A549 (cell line): ENCODE measurements around the gene CDC73. TPM values are rescaled to one million over a fixed set of nuclear protein-coding genes. Genes with fewer than 3 reads are reported as not detected.
A peak's percentile ranks its signal among the peaks of the same experiment; 100 is the strongest.
"Not testable (repeated sequence)": the region's sequence is repeated elsewhere in the genome, so short reads cannot be mapped to it uniquely, and the experiment has no call there.

Experiments used
- ATAC-seq, 2 experiments: fragments of 200-7000 bp in 1 of 2; fragments of >200 bp in 1 of 2; cut with Nextera tagmentation in 1 of 2; cut with Tn5 transposase in 1 of 2; 3 replicates each; pipeline versions ENCODE4 v1.8.0 to v1.9.1; 2018 to 2020; ENCODE audit warnings: mild to moderate bottlenecking in 1 of 2, moderate library complexity in 1 of 2
- CTCF ChIA-PET: fragments of 300-600 bp; sonication (Branson Sonifier 250); formaldehyde crosslinking; extraction: SDS; loops from one replicate; lab custom pipeline; 2021; ENCODE audit warnings: antibody characterized with exemption, inconsistent platforms; lab: Yijun Ruan, JAX
- POLR2A ChIA-PET: fragments of 350-600 bp; formaldehyde crosslinking; extraction: SDS; loops from one replicate; lab custom pipeline; 2021; ENCODE audit warnings: antibody characterized with exemption, inconsistent platforms; lab: Yijun Ruan, JAX
- DNase-seq, 2 experiments: peaks; one replicate each; pipeline versions ENCODE4 v3.0.0 to v3.0.0-alpha.2; 2011 to 2016; ENCODE audit warnings: low read depth in 1 of 2, low spot score in 1 of 2
- FAIRE-seq: peaks from 2 replicates; lab custom pipeline; 2011; peaks lifted over from hg19 to GRCh38; lab: Jason Lieb, UNC
- H3K27ac ChIP-seq, 2 experiments: fragments of >200 bp; sonication (Bioruptor Twin); formaldehyde crosslinking; 3 replicates each; pipeline ENCODE4 v1.5.1; 2016 to 2017
- H3K4me1 ChIP-seq: fragments of >200 bp; sonication (Bioruptor Twin); formaldehyde crosslinking; 3 replicates; pipeline ENCODE4 v1.6.1; 2016
- H3K4me2 ChIP-seq: fragments of >200 bp; sonication (Bioruptor Twin); formaldehyde crosslinking; 3 replicates; pipeline ENCODE4 v1.6.1; 2016
- H3K4me3 ChIP-seq: fragments of >200 bp; sonication (Bioruptor Twin); formaldehyde crosslinking; 3 replicates; pipeline ENCODE4 v1.5.1; 2016
- H3K9me3 ChIP-seq: fragments of >200 bp; sonication (Bioruptor Twin); formaldehyde crosslinking; 3 replicates; pipeline ENCODE4 v1.6.1; 2016
- BHLHE40 ChIP-seq: IDR thresholded peaks from 2 replicates; pipeline ENCODE4 v1.6.1; 2012; ENCODE audit warnings: low read depth, low read length, inconsistent platforms
- CEBPB ChIP-seq, 2 experiments: fragments of >200 bp in 1 of 2; sonication (Bioruptor Twin) in 1 of 2; formaldehyde crosslinking in 1 of 2; IDR thresholded peaks; 2 replicates each; pipeline ENCODE4 v1.6.1; 2012 to 2016
- CHD4 ChIP-seq: fragments of 200-600 bp; sonication (generic); IDR thresholded peaks from 2 replicates; pipeline ENCODE4 v1.6.1; 2016; ENCODE audit warnings: antibody characterized with exemption, mild to moderate bottlenecking, borderline replicate concordance
- EHMT2 ChIP-seq: fragments of 200-600 bp; sonication (generic); IDR thresholded peaks from 2 replicates; pipeline ENCODE4 v1.6.1; 2016; ENCODE audit warnings: antibody characterized with exemption, low read depth, mild to moderate bottlenecking, moderate library complexity
- EP300 ChIP-seq, 2 experiments: fragments of >200 bp; sonication (Bioruptor Twin); formaldehyde crosslinking; IDR thresholded peaks; 2 replicates in 1 of 2; 3 replicates in 1 of 2; pipeline ENCODE4 v1.6.1; 2016 to 2017
- FOSL2 ChIP-seq, 2 experiments: fragments of 450-650 bp in 1 of 2; fragments of >200 bp in 1 of 2; sonication (Bioruptor Twin) in 1 of 2; formaldehyde crosslinking; IDR thresholded peaks; 2 replicates each; pipeline versions ENCODE4 v1.5.0 to v1.6.1; 2016 to 2020; ENCODE audit warnings: mild to moderate bottlenecking in 1 of 2, moderate library complexity in 1 of 2
- GATA3 ChIP-seq: IDR thresholded peaks from 2 replicates; pipeline ENCODE4 v1.6.1; 2012; ENCODE audit warnings: borderline replicate concordance
- HEYL ChIP-seq: fragments of 250-450 bp; sonication (Bioruptor Pico); IDR thresholded peaks from 2 replicates; pipeline ENCODE4 v1.8.0; 2021; ENCODE audit warnings: mild to moderate bottlenecking, moderate library complexity
- HOXA7 ChIP-seq: fragments of 250-450 bp; sonication (Bioruptor Pico); IDR thresholded peaks from 2 replicates; pipeline ENCODE4 v1.5.0; 2020; ENCODE audit warnings: mild to moderate bottlenecking, moderate library complexity
- HOXB5 ChIP-seq: fragments of 250-450 bp; sonication (Bioruptor Pico); IDR thresholded peaks from 2 replicates; pipeline ENCODE4 v1.5.0; 2020; ENCODE audit warnings: mild to moderate bottlenecking, moderate library complexity
- JUN ChIP-seq, 2 experiments: fragments of >200 bp; sonication (Bioruptor Twin); formaldehyde crosslinking; IDR thresholded peaks; 2 replicates in 1 of 2; 3 replicates in 1 of 2; pipeline ENCODE4 v1.6.1; 2016 to 2017
- JUNB ChIP-seq: fragments of >200 bp; sonication (Bioruptor Twin); formaldehyde crosslinking; IDR thresholded peaks from 2 replicates; pipeline ENCODE4 v1.6.1; 2016
- KDM5A ChIP-seq: fragments of 200-600 bp; sonication (generic); IDR thresholded peaks from 2 replicates; pipeline ENCODE4 v1.6.1; 2016; ENCODE audit warnings: antibody characterized with exemption, mild to moderate bottlenecking
- MAFK ChIP-seq: fragments of 450-650 bp; IDR thresholded peaks from 2 replicates; pipeline ENCODE4 v1.6.1; 2014; ENCODE audit not compliant: partially characterized antibody
- MAX ChIP-seq: IDR thresholded peaks from 2 replicates; pipeline ENCODE4 v1.6.1; 2012
- MYC ChIP-seq: IDR thresholded peaks from 2 replicates; pipeline ENCODE4 v1.6.1; 2012; ENCODE audit warnings: mild to moderate bottlenecking, inconsistent platforms, low read length, improper control_type of control experiment, borderline replicate concordance
- NFE2L2 ChIP-seq: fragments of 150-350 bp; conservative IDR thresholded peaks from 2 replicates; pipeline ENCODE4 v1.6.1; 2014; ENCODE audit warnings: low read length
- POLR2A ChIP-seq: IDR thresholded peaks from 2 replicates; pipeline ENCODE4 v1.6.1; 2012; ENCODE audit warnings: mild to moderate bottlenecking, low read length
- RAD21 ChIP-seq, 2 experiments: fragments of >200 bp in 1 of 2; sonication (Bioruptor Twin) in 1 of 2; formaldehyde crosslinking in 1 of 2; IDR thresholded peaks in 1 of 2; conservative IDR thresholded peaks in 1 of 2; 2 replicates in 1 of 2; 3 replicates in 1 of 2; pipeline ENCODE4 v1.6.1; 2012 to 2018; ENCODE audit warnings: inconsistent platforms in 1 of 2
- RARB ChIP-seq: fragments of 250-450 bp; sonication (Bioruptor Pico); IDR thresholded peaks from 2 replicates; pipeline ENCODE4 v1.8.0; 2021; ENCODE audit warnings: mild to moderate bottlenecking, moderate library complexity
- RCOR1 ChIP-seq: fragments of 150-350 bp; IDR thresholded peaks from 2 replicates; pipeline ENCODE4 v1.6.1; 2014; ENCODE audit warnings: antibody characterized with exemption, low read length, low read depth
- SMC3 ChIP-seq: fragments of >200 bp; sonication (Bioruptor Twin); formaldehyde crosslinking; IDR thresholded peaks from 3 replicates; pipeline ENCODE4 v1.6.1; 2018; ENCODE audit warnings: inconsistent platforms
- SREBF2 ChIP-seq: fragments of 450-650 bp; IDR thresholded peaks from 2 replicates; pipeline ENCODE4 v1.6.1; 2014; ENCODE audit warnings: mild to moderate bottlenecking, moderate library complexity
- TFCP2L1 ChIP-seq: fragments of 250-450 bp; sonication (Bioruptor Pico); IDR thresholded peaks from 2 replicates; pipeline ENCODE4 v1.5.0; 2021; ENCODE audit warnings: mild to moderate bottlenecking
- TP53 ChIP-seq: fragments of 250-450 bp; sonication (Bioruptor Pico); IDR thresholded peaks from 2 replicates; pipeline ENCODE4 v1.5.0; 2021; ENCODE audit warnings: mild to moderate bottlenecking, moderate library complexity
- ZC3H11A ChIP-seq: fragments of 450-650 bp; IDR thresholded peaks from 2 replicates; pipeline ENCODE4 v1.6.1; 2014; ENCODE audit warnings: antibody characterized with exemption, mild to moderate bottlenecking
- ZFP36 ChIP-seq: fragments of 450-650 bp; IDR thresholded peaks from 2 replicates; pipeline ENCODE4 v1.6.1; 2014; ENCODE audit warnings: borderline replicate concordance; ENCODE audit not compliant: partially characterized antibody
- WGBS: methylation state at CpG from one replicate; pipeline ENCODE4 v1.1.6; 2017; ENCODE audit errors: missing lambda C conversion rate; 5-methylcytosine and 5-hydroxymethylcytosine counted together
- polyA plus RNA-seq, 4 experiments: library from polyadenylated mRNA; depleted of rRNA in 3 of 4; stranded (reverse); fragments of >200 nt; fragmentation: RNase III in 1 of 4; extraction: RNeasy Plus Mini Kit Qiagen cat#74134 plus additional on column Dnase treatment in 1 of 4; gene quantifications; 2 replicates in 3 of 4; 3 replicates in 1 of 4; pipeline ENCODE4 v1.2.3, GENCODE V29; 2011 to 2017
- TF ChIP-seq, protein P1 (sequence below): fragments of 250-450 bp; sonication (Bioruptor Pico); IDR thresholded peaks from 2 replicates; pipeline ENCODE4 v1.5.0; 2021; ENCODE audit warnings: mild to moderate bottlenecking, moderate library complexity, borderline replicate concordance
- TF ChIP-seq, protein P2 (sequence below): IDR thresholded peaks from 2 replicates; pipeline ENCODE4 v1.6.1; 2012
- TF ChIP-seq, protein P3 (sequence below): fragments of >200 bp; sonication (Bioruptor Twin); formaldehyde crosslinking; IDR thresholded peaks from 3 replicates; pipeline ENCODE4 v1.6.1; 2016

Gene CDC73
- polyA plus RNA-seq, 2 of the 4 experiments (the other 2 are of a cell fraction): 42.2 to 77.9 TPM

GRCh38 chr1:193115629-193116227, 6.1 kb upstream of the CDC73 start:
- peak overlapping the region; percentile 82 for H3K4me2 ChIP-seq
- CTCF ChIA-PET: interaction anchor here (1.0 kb wide), 1 partner anchor 10 kb away, joined by 3 read pairs; the partner anchor contains the start of gene GLRX2
- TF ChIP-seq HEYL (CRISPR knock-in tag): no peak
- TF ChIP-seq, protein P1, sequence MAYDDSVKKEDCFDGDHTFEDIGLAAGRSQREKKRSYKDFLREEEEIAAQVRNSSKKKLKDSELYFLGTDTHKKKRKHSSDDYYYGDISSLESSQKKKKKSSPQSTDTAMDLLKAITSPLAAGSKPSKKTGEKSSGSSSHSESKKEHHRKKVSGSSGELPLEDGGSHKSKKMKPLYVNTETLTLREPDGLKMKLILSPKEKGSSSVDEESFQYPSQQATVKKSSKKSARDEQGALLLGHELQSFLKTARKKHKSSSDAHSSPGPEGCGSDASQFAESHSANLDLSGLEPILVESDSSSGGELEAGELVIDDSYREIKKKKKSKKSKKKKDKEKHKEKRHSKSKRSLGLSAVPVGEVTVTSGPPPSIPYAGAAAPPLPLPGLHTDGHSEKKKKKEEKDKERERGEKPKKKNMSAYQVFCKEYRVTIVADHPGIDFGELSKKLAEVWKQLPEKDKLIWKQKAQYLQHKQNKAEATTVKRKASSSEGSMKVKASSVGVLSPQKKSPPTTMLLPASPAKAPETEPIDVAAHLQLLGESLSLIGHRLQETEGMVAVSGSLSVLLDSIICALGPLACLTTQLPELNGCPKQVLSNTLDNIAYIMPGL (CRISPR knock-in tag): no peak
- TF ChIP-seq POLR2A: no peak
- no peak for TF ChIP-seq ZC3H11A
- TF ChIP-seq MAX: peak; percentile 53; the same call in 1 of the 2 replicates
- TF ChIP-seq JUN (IDR thresholded peaks at IDR 0.05): peak; percentile 30 to 71; a peak in 3 of 5 replicates
- TF ChIP-seq BHLHE40: no peak
- TF ChIP-seq EHMT2: no peak
- TF ChIP-seq CEBPB (IDR thresholded peaks at IDR 0.05): peak in 1 of 2 experiments; percentile 22; a peak in 1 of 4 replicates
- TF ChIP-seq KDM5A: no peak
- no peak for TF ChIP-seq NFE2L2
- peak in 1 of 2 experiments; percentile 38; a peak in 1 of 5 replicates for TF ChIP-seq EP300 (IDR thresholded peaks at IDR 0.05)
- no peak for TF ChIP-seq HOXA7 (CRISPR knock-in tag)
- peak; percentile 57; the same call in 1 of the 2 replicates for TF ChIP-seq GATA3
- TF ChIP-seq SREBF2: no peak
- no peak for TF ChIP-seq HOXB5 (CRISPR knock-in tag)
- no peak for TF ChIP-seq CHD4
- TF ChIP-seq RARB (CRISPR knock-in tag): no peak
- no peak for TF ChIP-seq RCOR1
- TF ChIP-seq, protein P2, sequence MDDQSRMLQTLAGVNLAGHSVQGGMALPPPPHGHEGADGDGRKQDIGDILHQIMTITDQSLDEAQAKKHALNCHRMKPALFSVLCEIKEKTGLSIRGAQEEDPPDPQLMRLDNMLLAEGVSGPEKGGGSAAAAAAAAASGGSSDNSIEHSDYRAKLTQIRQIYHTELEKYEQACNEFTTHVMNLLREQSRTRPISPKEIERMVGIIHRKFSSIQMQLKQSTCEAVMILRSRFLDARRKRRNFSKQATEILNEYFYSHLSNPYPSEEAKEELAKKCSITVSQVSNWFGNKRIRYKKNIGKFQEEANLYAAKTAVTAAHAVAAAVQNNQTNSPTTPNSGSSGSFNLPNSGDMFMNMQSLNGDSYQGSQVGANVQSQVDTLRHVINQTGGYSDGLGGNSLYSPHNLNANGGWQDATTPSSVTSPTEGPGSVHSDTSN: no peak
- TF ChIP-seq MAFK: peak; percentile 18
- peak; percentile 96 for TF ChIP-seq FOSL2 (IDR thresholded peaks at IDR 0.05)
- peak; percentile 97 for TF ChIP-seq FOSL2 (CRISPR knock-in tag; IDR thresholded peaks at IDR 0.05)
- no peak for TF ChIP-seq ZFP36
- no peak for TF ChIP-seq TP53 (CRISPR knock-in tag)
- TF ChIP-seq TFCP2L1: no peak
- no peak for TF ChIP-seq MYC
- peak; percentile 88 for TF ChIP-seq JUNB
- 0 out of 3 replicates have a peak, but pooled peaks have one; percentile 14 for TF ChIP-seq SMC3
- TF ChIP-seq, protein P3, sequence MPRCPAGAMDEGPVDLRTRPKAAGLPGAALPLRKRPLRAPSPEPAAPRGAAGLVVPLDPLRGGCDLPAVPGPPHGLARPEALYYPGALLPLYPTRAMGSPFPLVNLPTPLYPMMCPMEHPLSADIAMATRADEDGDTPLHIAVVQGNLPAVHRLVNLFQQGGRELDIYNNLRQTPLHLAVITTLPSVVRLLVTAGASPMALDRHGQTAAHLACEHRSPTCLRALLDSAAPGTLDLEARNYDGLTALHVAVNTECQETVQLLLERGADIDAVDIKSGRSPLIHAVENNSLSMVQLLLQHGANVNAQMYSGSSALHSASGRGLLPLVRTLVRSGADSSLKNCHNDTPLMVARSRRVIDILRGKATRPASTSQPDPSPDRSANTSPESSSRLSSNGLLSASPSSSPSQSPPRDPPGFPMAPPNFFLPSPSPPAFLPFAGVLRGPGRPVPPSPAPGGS: 0 out of 3 replicates have a peak, but pooled peaks have one; percentile 19
- no peak for TF ChIP-seq RAD21 (conservative IDR thresholded peaks at IDR 0.05 in 1 of 2, IDR thresholded peaks at IDR 0.05 in 1 of 2)
- TF ChIP-seq, all 56 proteins: peak for 10
- peak overlapping the region; percentile 19; the same call in 1 of the 3 replicates for H3K4me3 ChIP-seq
- FAIRE-seq (peak; percentile 98), ATAC-seq (peak; percentile 91 to 93), DNase-seq (peak; percentile 83 to 92)
- POLR2A ChIA-PET: interaction anchor here (0.5 to 1.0 kb wide), 3 partner anchors 11 to 75 kb away, joined by 3 to 10 read pairs (median 3); partner anchors contain the start of genes GLRX2, RO60 and UCHL5
- peaks cover 51% of the 10 kb centered on the region for H3K4me1 ChIP-seq
- no peaks in the 10 kb centered on the region for H3K9me3 ChIP-seq
- WGBS: 5% methylated on average over 1 of the region's 1 CpG
- H3K27ac ChIP-seq: peak overlapping the region; percentile 68 to 89

DNA sequence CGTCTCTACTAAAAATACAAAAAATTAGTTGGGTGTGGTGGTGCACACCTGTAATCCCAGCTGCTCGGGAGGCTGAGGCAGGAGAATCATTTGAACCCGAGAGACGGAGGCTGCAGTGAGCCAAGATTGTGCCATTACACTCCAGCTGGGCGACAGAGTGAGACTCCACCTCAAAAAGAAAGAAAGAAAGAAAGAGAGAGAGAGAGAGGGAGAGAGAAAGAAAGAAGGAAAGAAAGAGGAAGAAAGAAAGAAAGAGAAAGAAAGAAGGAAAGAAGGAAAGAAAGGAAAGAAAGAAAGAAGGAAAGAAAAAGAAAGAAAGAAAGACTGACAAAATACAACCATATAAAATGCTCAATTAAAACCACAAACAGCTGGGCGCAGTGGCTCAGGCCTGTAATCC, 4.7 kb upstream of the CDC73 start:
- H3K4me3 ChIP-seq, ATAC-seq, DNase-seq, FAIRE-seq, H3K4me2 ChIP-seq, H3K9me3 ChIP-seq: not testable (repeated sequence)
- POLR2A ChIA-PET: interaction anchor here (0.9 kb wide), 1 partner anchor 12 kb away, joined by 4 read pairs; the partner anchor contains the start of gene GLRX2
- CTCF ChIA-PET: interaction anchor here (0.6 to 1.3 kb wide), 3 partner anchors 12 to 300 kb away, joined by 3 read pairs; partner anchors contain the start of gene GLRX2
- 96% methylated on average over 6 of the region's 6 CpGs for WGBS
- peaks cover 42% of the 10 kb centered on the region for H3K4me1 ChIP-seq
- H3K27ac ChIP-seq: peak overlapping the region in 1 of 2 experiments; percentile 30; a peak in 1 of 6 replicates
